ENCODE data around the gene MTHFD2.

DNA sequence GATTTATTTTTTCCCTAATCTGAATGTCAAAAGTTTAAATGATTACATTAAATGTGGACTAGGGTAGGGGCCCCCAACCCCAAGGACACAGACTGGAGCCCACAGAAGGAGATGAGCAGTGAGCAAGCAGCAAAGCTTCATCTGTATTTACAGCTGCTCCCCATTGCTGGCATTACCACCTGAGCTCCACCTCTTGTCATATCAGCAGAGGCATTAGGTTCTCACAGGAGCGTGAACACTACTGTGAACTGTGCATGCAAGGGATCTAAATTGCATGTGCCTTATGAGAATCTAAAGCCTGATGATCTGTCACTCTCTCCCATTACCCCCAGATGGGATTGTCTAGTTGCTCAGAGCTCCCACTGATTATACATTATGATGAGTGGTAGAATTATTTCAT lies 23.5 kb upstream of the MTHFD2 start:
- TF ChIP-seq, protein P1, sequence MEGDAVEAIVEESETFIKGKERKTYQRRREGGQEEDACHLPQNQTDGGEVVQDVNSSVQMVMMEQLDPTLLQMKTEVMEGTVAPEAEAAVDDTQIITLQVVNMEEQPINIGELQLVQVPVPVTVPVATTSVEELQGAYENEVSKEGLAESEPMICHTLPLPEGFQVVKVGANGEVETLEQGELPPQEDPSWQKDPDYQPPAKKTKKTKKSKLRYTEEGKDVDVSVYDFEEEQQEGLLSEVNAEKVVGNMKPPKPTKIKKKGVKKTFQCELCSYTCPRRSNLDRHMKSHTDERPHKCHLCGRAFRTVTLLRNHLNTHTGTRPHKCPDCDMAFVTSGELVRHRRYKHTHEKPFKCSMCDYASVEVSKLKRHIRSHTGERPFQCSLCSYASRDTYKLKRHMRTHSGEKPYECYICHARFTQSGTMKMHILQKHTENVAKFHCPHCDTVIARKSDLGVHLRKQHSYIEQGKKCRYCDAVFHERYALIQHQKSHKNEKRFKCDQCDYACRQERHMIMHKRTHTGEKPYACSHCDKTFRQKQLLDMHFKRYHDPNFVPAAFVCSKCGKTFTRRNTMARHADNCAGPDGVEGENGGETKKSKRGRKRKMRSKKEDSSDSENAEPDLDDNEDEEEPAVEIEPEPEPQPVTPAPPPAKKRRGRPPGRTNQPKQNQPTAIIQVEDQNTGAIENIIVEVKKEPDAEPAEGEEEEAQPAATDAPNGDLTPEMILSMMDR (IDR thresholded peaks at IDR 0.05; ENCODE audit: low read depth, low read length) = no peak
- no peak for TF ChIP-seq POLR2A (IDR thresholded peaks at IDR 0.05; ENCODE audit: extremely low read depth, insufficient read length)
- no peak for TF ChIP-seq MYC (IDR thresholded peaks at IDR 0.05; ENCODE audit: low read depth, low read length)
